GM12873 (cell line): ENCODE results near the gene ANGPTL8.

ENCODE experiments used
- CTCF ChIP-seq: IDR thresholded peaks from 2 replicates; pipeline ENCODE4 v1.5.1; 2012; ENCODE audit warnings: low read depth, mild to moderate bottlenecking, moderate library complexity, low read length, control low read depth; ENCODE audit not compliant: insufficient read depth; ENCODE audit errors: missing control alignments

Gene ANGPTL8

DNA sequence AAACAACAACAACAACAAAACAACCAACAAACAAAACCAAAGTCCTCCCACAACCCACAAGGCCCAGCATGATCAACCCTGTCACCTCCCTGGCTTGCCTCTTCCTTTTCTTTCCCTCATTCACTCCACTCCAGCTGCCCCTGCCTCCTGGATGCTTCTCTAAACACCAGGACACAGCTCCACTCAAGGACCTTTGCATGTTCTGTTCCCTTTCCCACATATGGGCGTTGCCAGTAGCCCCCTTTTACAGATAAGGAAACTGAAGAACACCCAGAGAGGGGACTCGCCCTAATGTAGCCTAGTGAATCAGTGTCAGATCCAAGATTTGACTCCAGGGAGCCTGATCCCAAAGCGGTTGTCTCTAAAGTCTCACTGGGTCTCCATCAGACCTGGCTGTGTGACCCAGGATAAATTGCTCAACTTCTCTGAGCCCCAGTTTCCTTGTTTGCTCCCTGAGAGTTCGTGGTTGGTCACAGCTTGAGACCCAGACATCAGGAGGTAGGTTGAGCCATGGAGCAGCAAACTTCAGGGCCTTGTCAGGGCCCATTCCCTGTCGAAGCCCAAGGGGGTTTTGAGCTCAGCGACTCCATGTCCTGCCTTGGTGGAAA lies 25.9 kb downstream of the ANGPTL8 start:
- TF ChIP-seq CTCF = no peak

DNA sequence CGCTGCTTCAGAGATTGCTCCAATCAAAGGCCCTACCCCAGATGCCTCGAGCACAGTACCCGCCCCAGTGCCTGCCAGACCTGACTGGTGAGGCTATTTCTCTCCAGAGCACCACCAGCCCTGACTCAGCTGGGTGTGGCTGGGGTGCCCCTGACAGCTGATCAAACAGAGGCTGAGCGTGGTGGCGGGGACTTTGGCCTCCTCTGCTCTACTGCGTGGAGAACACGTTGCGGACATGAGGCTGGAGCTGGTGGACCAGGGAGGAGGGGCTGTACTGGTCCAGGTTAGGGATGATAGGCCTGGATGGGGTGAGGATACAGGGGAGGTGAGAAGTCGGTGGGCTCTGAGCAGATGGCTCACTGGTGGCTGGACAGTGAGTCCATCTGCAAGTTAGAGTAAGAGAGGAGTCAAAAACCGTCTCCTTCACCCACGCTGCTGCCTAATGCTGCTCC lies 26.4 kb downstream of the ANGPTL8 start:
- no peak for TF ChIP-seq CTCF

DNA sequence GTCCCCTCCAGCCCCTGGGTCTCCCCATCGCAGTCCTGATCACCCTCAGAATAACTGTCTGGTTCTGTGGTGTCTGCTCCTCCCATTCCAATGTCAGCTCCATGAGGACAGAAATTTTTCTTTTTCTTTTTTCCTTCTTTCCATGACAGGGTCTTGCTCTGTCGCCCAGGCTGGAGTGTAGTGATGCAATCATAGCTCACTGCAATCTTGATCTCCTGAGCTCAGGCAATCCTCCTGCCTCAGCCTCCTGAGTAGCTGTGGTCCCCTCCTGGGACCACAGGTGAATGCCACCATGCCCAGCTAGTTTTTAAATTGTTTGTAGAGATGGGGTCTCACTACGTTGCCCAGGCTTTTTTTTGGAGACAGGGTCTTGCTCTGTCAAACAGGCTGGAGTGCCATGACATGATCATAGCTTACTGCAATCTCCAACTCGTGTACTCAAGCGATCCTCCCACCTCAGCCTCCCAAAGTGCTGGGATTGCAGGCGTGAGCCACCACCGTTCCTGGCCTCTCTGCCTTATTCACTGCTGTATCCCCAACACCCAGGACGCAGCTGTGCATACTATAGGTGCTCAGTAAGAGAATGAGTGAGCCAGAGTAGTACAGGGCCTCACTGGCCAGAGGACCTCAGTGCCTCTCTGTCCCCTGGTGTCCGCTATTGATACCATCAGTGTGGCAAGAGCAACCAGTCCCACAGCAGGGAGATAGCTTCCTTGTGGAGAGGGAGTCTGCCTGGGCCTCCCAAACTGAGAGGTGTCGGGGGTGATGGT lies 28.1 kb downstream of the ANGPTL8 start:
- TF ChIP-seq CTCF = no peak

DNA sequence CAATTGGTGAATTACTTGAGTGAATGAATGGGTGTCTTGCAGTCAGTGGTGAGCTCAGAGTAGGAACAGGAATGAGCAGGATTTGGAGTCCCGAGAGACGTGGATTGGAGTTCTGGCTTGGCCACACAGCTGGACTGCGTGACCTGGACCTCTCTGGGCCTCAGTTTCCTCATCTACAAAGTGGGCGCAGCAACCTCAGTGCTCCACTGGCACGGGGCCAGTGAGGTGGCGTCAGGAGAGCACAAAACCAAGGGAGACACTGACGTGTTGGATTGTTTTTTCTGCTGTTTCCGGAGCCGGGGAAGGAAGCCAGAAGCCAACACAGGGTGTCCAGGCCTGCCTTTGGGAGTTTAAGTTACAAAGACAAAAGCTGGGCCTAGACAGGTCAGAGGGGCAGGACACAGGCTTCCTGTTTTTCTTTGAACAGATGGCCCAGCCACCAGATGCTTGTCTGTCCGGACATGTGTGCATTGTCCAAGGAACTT lies 29.4 kb downstream of the ANGPTL8 start:
- TF ChIP-seq CTCF = no peak

- no peak for TF ChIP-seq CTCF
These were observed 30.0 kb downstream of the ANGPTL8 start for GRCh38 chr19:11269408-11269807.

DNA sequence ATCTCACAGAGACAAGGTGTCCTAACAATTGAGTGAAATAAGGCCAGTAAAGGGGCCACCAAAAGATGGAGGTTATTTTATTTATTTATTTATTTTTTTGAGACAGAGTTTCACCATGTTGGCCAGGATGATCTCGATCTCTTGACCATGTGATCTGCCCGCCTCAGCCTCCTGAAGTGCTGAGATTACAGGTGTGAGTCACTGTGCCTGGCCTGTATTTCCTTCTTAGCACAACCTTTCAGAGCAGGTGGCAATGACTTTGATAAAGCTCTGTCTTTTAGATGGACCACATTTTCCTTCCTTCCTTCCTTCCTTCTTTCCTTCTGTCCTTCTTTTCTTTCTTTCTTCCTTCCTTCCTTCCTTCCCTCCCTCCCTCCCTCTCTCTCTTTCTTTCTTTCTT lies 33.9 kb downstream of the ANGPTL8 start:
- no peak for TF ChIP-seq CTCF

- TF ChIP-seq CTCF = no peak
These were observed 34.6 kb downstream of the ANGPTL8 start for GRCh38 chr19:11273989-11274388.
